Measurements from ENCODE around the gene FFAR4. TPM values are rescaled to one million over a fixed set of nuclear protein-coding genes. Genes with fewer than 3 reads are reported as not detected.

FFAR4 gene
- total RNA-seq, 6 experiments from 2014 or later: 0.07 to 0.27 (median 0.19) TPM

- DNase-seq (no peak), ATAC-seq (no peak)
- Histone ChIP-seq H3K27me3 (no peaks in the 10 kb centered on the region), H3K27ac (no peak overlapping the region), H3K36me3 (no peaks in the 10 kb centered on the region), H3K4me3 (no peak overlapping the region), H3K4me1 (no peaks in the 10 kb centered on the region), H3K9me3 (no peaks in the 10 kb centered on the region)
- intact Hi-C loops (cut with DNase I): no loop called here
- 77% methylated on average over 5 of the region's 7 CpGs for WGBS (ENCODE audit: insufficient coverage, low coverage, low lambda C conversion rate, missing lambda C conversion rate)
- TF ChIP-seq CTCF (IDR thresholded peaks at IDR 0.05) (no peak), POLR2A (IDR thresholded peaks at IDR 0.05) (no peak)
Observed at GRCh38 chr10:93614101-93614825, 47.8 kb downstream of the FFAR4 start.

GRCh38 chr10:93615576-93616235 is 49.2 kb downstream of the FFAR4 start:
- H3K9me3 ChIP-seq: no peaks in the 10 kb centered on the region
- no peaks in the 10 kb centered on the region for H3K36me3 ChIP-seq
- 34% methylated on average over 9 of the region's 9 CpGs for WGBS (ENCODE audit: insufficient coverage, low coverage, low lambda C conversion rate, missing lambda C conversion rate)
- TF ChIP-seq POLR2A (IDR thresholded peaks at IDR 0.05) (no peak), CTCF (IDR thresholded peaks at IDR 0.05) (no peak)
- intact Hi-C loops (cut with DNase I): no loop called here
- H3K27ac ChIP-seq: no peak overlapping the region
- DNase-seq (no peak), ATAC-seq (peak in 3 of 4 donors; percentile 23 to 42 (median 26))
- no peaks in the 10 kb centered on the region for H3K4me1 ChIP-seq
- H3K4me3 ChIP-seq: no peak overlapping the region
- no peaks in the 10 kb centered on the region for H3K27me3 ChIP-seq

DNA sequence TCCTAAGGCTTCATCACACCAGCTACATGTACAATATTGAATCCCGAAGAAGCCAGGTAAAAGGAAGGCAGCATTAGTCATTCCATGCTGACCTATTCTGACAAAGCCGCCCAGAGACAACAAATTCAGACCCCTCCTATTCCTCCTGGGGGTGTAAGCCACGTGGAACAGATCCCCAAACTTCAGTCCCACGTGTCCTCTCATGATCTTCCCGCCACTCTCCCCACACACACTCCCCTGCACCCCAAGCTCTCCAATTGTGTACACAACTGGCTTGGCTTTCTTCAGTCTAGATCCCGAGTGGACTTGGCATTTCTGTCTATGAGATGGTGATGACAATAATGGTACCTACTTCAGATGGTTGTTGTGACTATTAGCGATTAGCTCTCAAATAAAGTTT is 54.5 kb downstream of the FFAR4 start:
- H3K27ac ChIP-seq: no peak overlapping the region
- H3K27me3 ChIP-seq: no peaks in the 10 kb centered on the region
- H3K4me1 ChIP-seq: no peaks in the 10 kb centered on the region
- 83% methylated on average over 2 of the region's 7 CpGs for WGBS (ENCODE audit: insufficient coverage, low coverage, low lambda C conversion rate, missing lambda C conversion rate)
- H3K9me3 ChIP-seq: no peaks in the 10 kb centered on the region
- no peak for ATAC-seq
- no peak overlapping the region for H3K4me3 ChIP-seq
- H3K36me3 ChIP-seq: no peaks in the 10 kb centered on the region
- intact Hi-C loops (cut with DNase I): no loop called here
- DNase-seq: no peak
- no peak for TF ChIP-seq POLR2A (IDR thresholded peaks at IDR 0.05)
- no peak for TF ChIP-seq CTCF (IDR thresholded peaks at IDR 0.05)

GRCh38 chr10:93622942-93623341 is 56.5 kb downstream of the FFAR4 start:
- no peak for ATAC-seq
- DNase-seq: no peak
- intact Hi-C loops (cut with DNase I): no loop called here
- Histone ChIP-seq H3K27me3 (no peaks in the 10 kb centered on the region), H3K27ac (no peak overlapping the region), H3K9me3 (no peaks in the 10 kb centered on the region), H3K4me1 (no peaks in the 10 kb centered on the region), H3K36me3 (no peaks in the 10 kb centered on the region), H3K4me3 (no peak overlapping the region)
- TF ChIP-seq POLR2A (IDR thresholded peaks at IDR 0.05) (no peak), CTCF (IDR thresholded peaks at IDR 0.05) (no peak)
- 94% methylated on average over 1 of the region's 1 CpG for WGBS (ENCODE audit: insufficient coverage, low coverage, low lambda C conversion rate, missing lambda C conversion rate)
